Measurements from ENCODE around the gene TOMM40L.

- TF ChIP-seq EZH2phosphoT487 (IDR thresholded peaks at IDR 0.05; ENCODE audit: borderline replicate concordance, low read depth, low read length), result no peak
- no peak for TF ChIP-seq CTCF (conservative IDR thresholded peaks at IDR 0.05; ENCODE audit: low read length)
Measured at GRCh38 chr1:161220002-161220401, 5.9 kb upstream of the TOMM40L start.
